ENCODE data around the gene NKAIN4. TPM values are rescaled to one million over a fixed set of nuclear protein-coding genes. Genes with fewer than 3 reads are reported as not detected.

The NKAIN4 gene
- total RNA-seq, 1 experiment from 2014 or later = not detected

DNA sequence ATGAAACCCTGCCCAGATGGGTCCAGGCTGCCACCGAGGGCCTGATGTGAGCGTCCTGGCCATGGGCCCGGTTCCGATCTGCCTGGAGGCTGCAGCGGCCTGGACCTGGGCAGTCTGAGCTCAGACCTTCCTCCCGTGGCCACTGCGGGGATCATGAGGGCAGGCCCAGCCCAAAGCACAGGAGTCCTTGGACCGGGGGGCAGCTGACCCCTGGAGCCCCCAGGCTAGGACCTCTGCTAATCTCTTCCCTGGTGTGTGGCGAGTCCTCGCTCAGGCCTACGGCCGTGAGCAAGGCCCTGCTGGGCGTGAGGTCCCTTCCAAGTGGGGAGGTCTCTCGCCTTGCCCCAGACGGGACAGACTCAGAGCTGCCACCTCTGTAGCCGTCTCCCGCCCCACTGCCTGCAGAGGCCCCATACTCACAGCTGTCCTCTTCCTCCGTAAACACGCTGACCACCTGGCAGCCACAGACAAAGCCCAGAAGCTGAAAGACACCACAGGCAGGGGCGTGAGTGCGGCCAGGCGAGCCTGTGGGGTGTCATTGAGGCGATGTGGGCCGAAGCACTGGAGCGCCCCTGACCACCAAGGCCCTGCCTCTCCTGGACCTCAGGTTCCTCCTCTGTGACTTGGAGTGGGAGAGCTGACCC lies 10.5 kb downstream of the NKAIN4 start:
- DNase-seq = no peak
- Histone ChIP-seq H3K9me3 (ENCODE audit: low read length) (no peaks in the 10 kb centered on the region), H3K27me3 (ENCODE audit: low read length) (peaks cover 21% of the 10 kb centered on the region), H3K36me3 (ENCODE audit: low read depth, low read length) (no peaks in the 10 kb centered on the region), H4K20me1 (ENCODE audit: low read length) (no peaks in the 10 kb centered on the region), H3K9ac (ENCODE audit: low read length) (no peak overlapping the region), H3K4me1 (ENCODE audit: insufficient read depth, low read length) (0 out of 2 replicates have a peak, but pooled peaks cover 7% of the 10 kb centered on the region), H3K27ac (ENCODE audit: low read length) (no peak overlapping the region), H3K4me2 (ENCODE audit: low read length) (no peak overlapping the region), H3K79me2 (ENCODE audit: low read length) (no peaks in the 10 kb centered on the region), H3K9me2 (replicated peaks; ENCODE audit: low read length) (no peaks in the 10 kb centered on the region), H3F3A (ENCODE audit: low read length, unreplicated experiment) (no peaks in the 10 kb centered on the region), H2AFZ (ENCODE audit: low read length) (no peak overlapping the region), H3K4me3 (ENCODE audit: low read length) (no peak overlapping the region)
- no TSS peak for BruUV-seq (replicated peaks)
- no peak for ATAC-seq
- CTCF ChIA-PET = no interaction called here
- intact Hi-C loops (cut with micrococcal nuclease) = no loop called here
- TF ChIP-seq CTCF (conservative IDR thresholded peaks at IDR 0.05; ENCODE audit: low read depth, low read length) (no peak), EZH2 (IDR thresholded peaks at IDR 0.05; ENCODE audit: low read length, unreplicated experiment) (no peak), EZH2phosphoT487 (IDR thresholded peaks at IDR 0.05; ENCODE audit: borderline replicate concordance, low read length) (no peak)
- POLR2A ChIA-PET (ENCODE audit: unreplicated experiment) = no interaction called here

- Histone ChIP-seq H4K20me1 (ENCODE audit: low read length) (no peaks in the 10 kb centered on the region), H3K79me2 (ENCODE audit: low read length) (no peaks in the 10 kb centered on the region), H3K4me2 (ENCODE audit: low read length) (no peak overlapping the region), H3K4me3 (ENCODE audit: low read length) (no peak overlapping the region), H3K9ac (ENCODE audit: low read length) (no peak overlapping the region), H3K4me1 (ENCODE audit: insufficient read depth, low read length) (0 out of 2 replicates have a peak, but pooled peaks cover 6% of the 10 kb centered on the region), H3K27ac (ENCODE audit: low read length) (no peak overlapping the region), H3F3A (ENCODE audit: low read length, unreplicated experiment) (no peaks in the 10 kb centered on the region), H2AFZ (ENCODE audit: low read length) (no peak overlapping the region), H3K9me3 (ENCODE audit: low read length) (no peaks in the 10 kb centered on the region), H3K36me3 (ENCODE audit: low read depth, low read length) (no peaks in the 10 kb centered on the region), H3K27me3 (ENCODE audit: low read length) (peaks cover 11% of the 10 kb centered on the region), H3K9me2 (replicated peaks; ENCODE audit: low read length) (no peaks in the 10 kb centered on the region)
- no peak for TF ChIP-seq EZH2 (IDR thresholded peaks at IDR 0.05; ENCODE audit: low read length, unreplicated experiment)
- ChIA-PET CTCF (no interaction called here), POLR2A (ENCODE audit: unreplicated experiment) (no interaction called here)
- DNase-seq (no peak), ATAC-seq (no peak)
- no TSS peak for BruUV-seq (replicated peaks)
- intact Hi-C loops (cut with micrococcal nuclease) = no loop called here
Measured at GRCh38 chr20:63242736-63243135, 11.5 kb downstream of the NKAIN4 start.

- H3K79me2 ChIP-seq (ENCODE audit: low read length) = no peaks in the 10 kb centered on the region
- no peak for ATAC-seq
- no peaks in the 10 kb centered on the region for H3K4me1 ChIP-seq (ENCODE audit: insufficient read depth, low read length)
- no peak overlapping the region for H2AFZ ChIP-seq (ENCODE audit: low read length)
- no peaks in the 10 kb centered on the region for H3K27me3 ChIP-seq (ENCODE audit: low read length)
- no peak overlapping the region for H3K9ac ChIP-seq (ENCODE audit: low read length)
- no TSS peak for BruUV-seq (replicated peaks)
- no peaks in the 10 kb centered on the region for H3F3A ChIP-seq (ENCODE audit: low read length, unreplicated experiment)
- H3K36me3 ChIP-seq (ENCODE audit: low read depth, low read length) = no peaks in the 10 kb centered on the region
- CTCF ChIA-PET = no interaction called here
- no peak overlapping the region for H3K27ac ChIP-seq (ENCODE audit: low read length)
- TF ChIP-seq EZH2phosphoT487 (IDR thresholded peaks at IDR 0.05; ENCODE audit: borderline replicate concordance, low read length) = no peak
- TF ChIP-seq EZH2 (IDR thresholded peaks at IDR 0.05; ENCODE audit: low read length, unreplicated experiment) = no peak
- no peak for TF ChIP-seq CTCF (conservative IDR thresholded peaks at IDR 0.05; ENCODE audit: low read depth, low read length)
- no peak overlapping the region for H3K4me2 ChIP-seq (ENCODE audit: low read length)
- DNase-seq = no peak
- POLR2A ChIA-PET (ENCODE audit: unreplicated experiment) = no interaction called here
- no peaks in the 10 kb centered on the region for H3K9me3 ChIP-seq (ENCODE audit: low read length)
- H3K4me3 ChIP-seq (ENCODE audit: low read length) = no peak overlapping the region
- no peaks in the 10 kb centered on the region for H4K20me1 ChIP-seq (ENCODE audit: low read length)
- intact Hi-C loops (cut with micrococcal nuclease) = no loop called here
- H3K9me2 ChIP-seq (replicated peaks; ENCODE audit: low read length) = no peaks in the 10 kb centered on the region
Measured at GRCh38 chr20:63241272-63241671, 13.0 kb downstream of the NKAIN4 start.
